ENCODE results near the gene POLR3K.

POLR3K gene

GRCh38 chr16:89391-90302, 36.2 kb upstream of the POLR3K start:
- FAIRE-seq, result no peak
- TF ChIP-seq POLR2A (IDR thresholded peaks at IDR 0.05; ENCODE audit: low read depth, low read length), result no peak
- TF ChIP-seq POLR2AphosphoS5 (IDR thresholded peaks at IDR 0.05; ENCODE audit: low read depth, low read length), result no peak
- no peak for TF ChIP-seq TAF1 (IDR thresholded peaks at IDR 0.05; ENCODE audit: borderline replicate concordance, low read depth, low read length)
- DNase-seq (ENCODE audit: insufficient read length), result no peak

- FAIRE-seq (no peak), DNase-seq (ENCODE audit: insufficient read length) (no peak)
- TF ChIP-seq TAF1 (IDR thresholded peaks at IDR 0.05; ENCODE audit: borderline replicate concordance, low read depth, low read length) (no peak), POLR2AphosphoS5 (IDR thresholded peaks at IDR 0.05; ENCODE audit: low read depth, low read length) (no peak), POLR2A (IDR thresholded peaks at IDR 0.05; ENCODE audit: low read depth, low read length) (no peak)
Observed at GRCh38 chr16:88613-89012, 35.2 kb upstream of the POLR3K start.

DNA sequence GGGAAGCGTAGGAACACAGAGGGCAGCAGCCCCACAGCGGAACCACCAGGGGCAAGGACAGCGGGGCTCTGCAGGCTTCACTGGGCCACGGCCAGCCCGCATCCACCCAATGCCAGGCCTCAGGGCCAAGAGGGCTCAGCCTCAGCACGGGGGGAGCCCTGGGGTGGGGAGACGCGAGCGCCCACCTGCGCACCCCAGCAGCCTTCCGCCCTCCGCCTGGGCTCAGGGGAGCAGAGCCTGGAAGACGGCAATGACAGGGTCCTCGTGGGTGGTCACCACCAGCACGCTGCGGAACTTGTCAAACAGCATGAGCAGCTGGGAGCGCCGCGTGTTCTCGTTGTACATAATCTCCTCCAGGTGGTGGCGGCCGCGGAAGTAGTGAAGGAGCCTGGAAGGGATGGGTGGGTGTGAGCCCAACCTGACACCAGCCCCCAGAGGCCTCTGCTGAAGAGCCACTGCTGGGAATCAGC, 33.1 kb upstream of the POLR3K start:
- DNase-seq (ENCODE audit: insufficient read length) (no peak), FAIRE-seq (no peak)
- no peak for TF ChIP-seq POLR2A (IDR thresholded peaks at IDR 0.05; ENCODE audit: low read depth, low read length)
- TF ChIP-seq TAF1 (IDR thresholded peaks at IDR 0.05; ENCODE audit: borderline replicate concordance, low read depth, low read length), result no peak
- no peak for TF ChIP-seq POLR2AphosphoS5 (IDR thresholded peaks at IDR 0.05; ENCODE audit: low read depth, low read length)

DNA sequence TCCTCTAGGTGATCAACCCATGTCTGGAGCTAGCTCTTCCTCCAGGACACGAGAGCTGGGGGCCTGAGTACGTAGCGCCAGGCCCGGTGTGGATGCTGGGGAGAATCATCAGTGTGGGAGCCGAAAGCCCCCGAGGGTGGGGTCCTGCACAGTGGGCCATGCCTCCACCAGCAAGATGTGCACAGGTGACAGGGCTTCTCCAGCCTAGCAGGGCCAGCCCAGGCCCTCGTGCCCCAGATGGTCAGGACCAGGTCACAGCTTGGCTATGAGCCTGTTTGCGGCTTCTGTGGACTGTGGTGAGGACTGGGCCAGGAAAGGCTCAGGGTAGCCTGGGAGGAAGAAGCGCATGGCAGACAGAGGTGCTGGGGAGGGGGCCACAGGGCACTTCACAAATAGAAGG, 32.5 kb upstream of the POLR3K start:
- no peak for TF ChIP-seq TAF1 (IDR thresholded peaks at IDR 0.05; ENCODE audit: borderline replicate concordance, low read depth, low read length)
- TF ChIP-seq POLR2A (IDR thresholded peaks at IDR 0.05; ENCODE audit: low read depth, low read length), result no peak
- no peak for TF ChIP-seq POLR2AphosphoS5 (IDR thresholded peaks at IDR 0.05; ENCODE audit: low read depth, low read length)
- no peak for FAIRE-seq
- DNase-seq (ENCODE audit: insufficient read length), result no peak

DNA sequence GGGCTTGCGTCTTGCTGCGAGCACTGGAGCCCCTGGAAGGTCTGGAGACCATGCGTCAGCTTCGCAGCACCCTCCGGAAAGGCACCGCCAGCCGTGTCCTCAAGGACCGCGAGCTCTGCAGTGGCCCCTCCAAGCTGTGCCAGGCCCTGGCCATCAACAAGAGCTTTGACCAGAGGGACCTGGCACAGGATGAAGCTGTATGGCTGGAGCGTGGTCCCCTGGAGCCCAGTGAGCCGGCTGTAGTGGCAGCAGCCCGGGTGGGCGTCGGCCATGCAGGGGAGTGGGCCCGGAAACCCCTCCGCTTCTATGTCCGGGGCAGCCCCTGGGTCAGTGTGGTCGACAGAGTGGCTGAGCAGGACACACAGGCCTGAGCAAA, 32.0 kb upstream of the POLR3K start:
- DNase-seq (ENCODE audit: insufficient read length), result no peak
- TF ChIP-seq TAF1 (IDR thresholded peaks at IDR 0.05; ENCODE audit: borderline replicate concordance, low read depth, low read length) (no peak), POLR2AphosphoS5 (IDR thresholded peaks at IDR 0.05; ENCODE audit: low read depth, low read length) (no peak), POLR2A (IDR thresholded peaks at IDR 0.05; ENCODE audit: low read depth, low read length) (no peak)
- FAIRE-seq, result no peak

GRCh38 chr16:84718-85406, 31.5 kb upstream of the POLR3K start:
- peak; percentile 89 for FAIRE-seq
- DNase-seq (ENCODE audit: insufficient read length), result peak; percentile 68
- TF ChIP-seq POLR2AphosphoS5 (IDR thresholded peaks at IDR 0.05; ENCODE audit: low read depth, low read length), result 0 out of 2 replicates have a peak, but pooled peaks have one; percentile 30
- TF ChIP-seq TAF1 (IDR thresholded peaks at IDR 0.05; ENCODE audit: borderline replicate concordance, low read depth, low read length), result no peak
- TF ChIP-seq POLR2A (IDR thresholded peaks at IDR 0.05; ENCODE audit: low read depth, low read length), result no peak

- TF ChIP-seq POLR2AphosphoS5 (IDR thresholded peaks at IDR 0.05; ENCODE audit: low read depth, low read length) (no peak), POLR2A (IDR thresholded peaks at IDR 0.05; ENCODE audit: low read depth, low read length) (no peak), TAF1 (IDR thresholded peaks at IDR 0.05; ENCODE audit: borderline replicate concordance, low read depth, low read length) (no peak)
- FAIRE-seq (no peak), DNase-seq (ENCODE audit: insufficient read length) (no peak)
Observed at GRCh38 chr16:83781-84615, 30.6 kb upstream of the POLR3K start.

DNA sequence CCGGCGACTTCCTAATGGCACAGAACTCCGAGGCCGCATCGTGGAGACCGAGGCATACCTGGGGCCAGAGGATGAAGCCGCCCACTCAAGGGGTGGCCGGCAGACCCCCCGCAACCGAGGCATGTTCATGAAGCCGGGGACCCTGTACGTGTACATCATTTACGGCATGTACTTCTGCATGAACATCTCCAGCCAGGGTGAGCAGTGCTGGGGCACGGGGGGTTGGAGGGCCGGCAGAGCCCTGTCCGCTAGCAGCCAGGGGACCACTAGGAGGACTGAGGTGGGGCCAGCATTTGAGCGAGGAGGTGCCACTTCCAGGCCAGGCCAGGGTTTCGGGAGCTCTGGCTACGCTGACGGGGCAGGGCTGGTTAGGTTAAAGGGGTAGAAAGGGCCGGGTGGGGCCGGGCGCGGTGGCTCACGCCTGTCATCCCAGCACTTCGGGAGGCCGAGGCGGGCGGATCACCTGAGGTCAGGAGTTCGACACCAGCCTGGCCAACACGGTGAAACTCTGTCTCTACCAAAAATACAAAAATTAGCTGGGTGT, 29.7 kb upstream of the POLR3K start:
- DNase-seq (ENCODE audit: insufficient read length) (no peak), FAIRE-seq (no peak)
- TF ChIP-seq TAF1 (IDR thresholded peaks at IDR 0.05; ENCODE audit: borderline replicate concordance, low read depth, low read length) (no peak), POLR2A (IDR thresholded peaks at IDR 0.05; ENCODE audit: low read depth, low read length) (no peak), POLR2AphosphoS5 (IDR thresholded peaks at IDR 0.05; ENCODE audit: low read depth, low read length) (no peak)

DNA sequence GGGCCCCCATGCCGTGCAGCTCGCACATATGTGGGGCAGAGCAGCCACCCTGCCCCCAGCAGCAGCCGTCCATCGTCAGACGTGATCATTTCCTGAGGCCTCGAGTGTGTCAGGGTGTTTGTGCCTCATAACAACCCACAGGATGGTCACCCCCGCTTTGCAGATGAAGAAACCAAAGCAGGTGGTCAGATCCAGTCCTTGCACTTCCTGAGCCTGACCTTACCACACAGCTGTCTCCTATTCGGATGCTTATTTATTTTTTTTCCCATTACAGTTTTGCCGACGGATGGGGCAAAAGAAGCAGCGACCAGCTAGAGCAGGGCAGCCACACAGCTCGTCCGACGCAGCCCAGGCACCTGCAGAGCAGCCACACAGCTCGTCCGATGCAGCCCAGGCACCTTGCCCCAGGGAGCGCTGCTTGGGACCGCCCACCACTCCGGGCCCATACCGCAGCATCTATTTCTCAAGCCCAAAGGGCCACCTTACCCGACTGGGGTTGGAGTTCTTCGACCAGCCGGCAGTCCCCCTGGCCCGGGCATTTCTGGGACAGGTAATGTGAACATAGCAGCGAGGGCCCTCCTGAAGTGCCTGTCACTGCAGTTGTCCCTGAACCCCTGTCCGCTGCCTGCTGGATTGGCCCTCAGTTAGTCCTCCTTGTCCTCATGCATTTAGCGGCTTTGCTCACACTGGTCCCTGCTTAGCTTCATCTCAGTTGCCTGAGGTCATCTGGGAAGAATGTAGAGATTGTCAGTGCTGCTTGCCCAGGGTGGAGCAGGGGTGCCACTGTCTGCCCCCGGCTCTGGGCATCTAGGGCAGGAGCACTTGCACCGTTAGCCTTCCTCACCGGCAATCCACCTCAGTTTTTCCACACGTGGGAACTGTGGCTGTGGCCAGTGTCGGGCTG, 26.0 kb upstream of the POLR3K start:
- DNase-seq (ENCODE audit: insufficient read length) (no peak), FAIRE-seq (no peak)
- TF ChIP-seq TAF1 (IDR thresholded peaks at IDR 0.05; ENCODE audit: borderline replicate concordance, low read depth, low read length), result no peak
- peak; percentile 24; the same call in 1 of the 2 replicates for TF ChIP-seq POLR2A (IDR thresholded peaks at IDR 0.05; ENCODE audit: low read depth, low read length)
- no peak for TF ChIP-seq POLR2AphosphoS5 (IDR thresholded peaks at IDR 0.05; ENCODE audit: low read depth, low read length)

Measured in GM12892 (cell line).